ENCODE data around the gene MYCBPAP.
A peak's percentile ranks its signal among the peaks of the same experiment; 100 is the strongest.

MYCBPAP gene

DNA sequence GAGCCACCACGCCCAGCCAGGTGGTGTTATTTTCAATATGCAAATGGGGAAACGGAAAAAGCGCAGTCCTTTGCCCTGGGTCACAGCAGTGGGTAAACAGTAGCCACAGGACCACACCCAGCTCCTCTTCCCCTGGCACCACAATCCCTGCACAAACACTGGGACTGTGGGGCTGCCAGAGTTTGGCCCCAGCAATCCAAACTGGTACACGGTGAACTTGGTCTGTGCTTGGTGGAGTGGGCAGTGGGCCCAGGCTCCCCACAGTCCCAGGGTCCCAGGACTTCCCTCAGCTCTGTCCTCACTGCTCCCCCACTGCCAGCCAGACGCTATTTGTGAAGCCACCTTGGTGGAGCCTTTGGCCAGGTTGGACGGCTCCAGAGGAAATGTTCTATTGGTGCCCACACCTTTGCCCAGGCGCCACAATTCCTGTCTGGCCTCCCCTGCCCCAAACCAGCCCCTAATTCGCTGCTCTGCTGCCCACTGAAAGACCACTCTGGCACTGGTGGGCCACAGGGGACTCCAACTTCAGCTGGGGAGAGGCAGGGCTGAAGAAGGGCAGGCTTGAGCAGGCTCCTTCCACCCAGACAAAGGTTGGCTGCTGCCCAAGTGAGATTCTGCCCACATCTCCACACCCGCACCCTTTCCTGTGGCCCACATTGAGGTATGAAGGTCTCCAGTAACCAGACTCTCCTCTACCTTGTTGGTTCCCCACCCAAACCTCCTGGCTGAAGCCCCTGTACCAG lies 41.7 kb upstream of the MYCBPAP start:
- Histone ChIP-seq H3K36me3 (replicated peaks) (no peaks in the 10 kb centered on the region), H3K4me3 (ENCODE audit: low read depth, low read length) (no peak overlapping the region), H3K27ac (no peak overlapping the region), H3K27me3 (replicated peaks) (peaks cover 21% of the 10 kb centered on the region)
- in situ Hi-C loops (cut with HindIII; ENCODE audit: low pct_ligation_motif_present, low sequenced_read_pairs), result no loop called here
- TF ChIP-seq, protein P1, sequence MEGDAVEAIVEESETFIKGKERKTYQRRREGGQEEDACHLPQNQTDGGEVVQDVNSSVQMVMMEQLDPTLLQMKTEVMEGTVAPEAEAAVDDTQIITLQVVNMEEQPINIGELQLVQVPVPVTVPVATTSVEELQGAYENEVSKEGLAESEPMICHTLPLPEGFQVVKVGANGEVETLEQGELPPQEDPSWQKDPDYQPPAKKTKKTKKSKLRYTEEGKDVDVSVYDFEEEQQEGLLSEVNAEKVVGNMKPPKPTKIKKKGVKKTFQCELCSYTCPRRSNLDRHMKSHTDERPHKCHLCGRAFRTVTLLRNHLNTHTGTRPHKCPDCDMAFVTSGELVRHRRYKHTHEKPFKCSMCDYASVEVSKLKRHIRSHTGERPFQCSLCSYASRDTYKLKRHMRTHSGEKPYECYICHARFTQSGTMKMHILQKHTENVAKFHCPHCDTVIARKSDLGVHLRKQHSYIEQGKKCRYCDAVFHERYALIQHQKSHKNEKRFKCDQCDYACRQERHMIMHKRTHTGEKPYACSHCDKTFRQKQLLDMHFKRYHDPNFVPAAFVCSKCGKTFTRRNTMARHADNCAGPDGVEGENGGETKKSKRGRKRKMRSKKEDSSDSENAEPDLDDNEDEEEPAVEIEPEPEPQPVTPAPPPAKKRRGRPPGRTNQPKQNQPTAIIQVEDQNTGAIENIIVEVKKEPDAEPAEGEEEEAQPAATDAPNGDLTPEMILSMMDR (IDR thresholded peaks at IDR 0.05; ENCODE audit: low read depth, low read length, missing control alignments), result no peak
- no peak for DNase-seq

DNA sequence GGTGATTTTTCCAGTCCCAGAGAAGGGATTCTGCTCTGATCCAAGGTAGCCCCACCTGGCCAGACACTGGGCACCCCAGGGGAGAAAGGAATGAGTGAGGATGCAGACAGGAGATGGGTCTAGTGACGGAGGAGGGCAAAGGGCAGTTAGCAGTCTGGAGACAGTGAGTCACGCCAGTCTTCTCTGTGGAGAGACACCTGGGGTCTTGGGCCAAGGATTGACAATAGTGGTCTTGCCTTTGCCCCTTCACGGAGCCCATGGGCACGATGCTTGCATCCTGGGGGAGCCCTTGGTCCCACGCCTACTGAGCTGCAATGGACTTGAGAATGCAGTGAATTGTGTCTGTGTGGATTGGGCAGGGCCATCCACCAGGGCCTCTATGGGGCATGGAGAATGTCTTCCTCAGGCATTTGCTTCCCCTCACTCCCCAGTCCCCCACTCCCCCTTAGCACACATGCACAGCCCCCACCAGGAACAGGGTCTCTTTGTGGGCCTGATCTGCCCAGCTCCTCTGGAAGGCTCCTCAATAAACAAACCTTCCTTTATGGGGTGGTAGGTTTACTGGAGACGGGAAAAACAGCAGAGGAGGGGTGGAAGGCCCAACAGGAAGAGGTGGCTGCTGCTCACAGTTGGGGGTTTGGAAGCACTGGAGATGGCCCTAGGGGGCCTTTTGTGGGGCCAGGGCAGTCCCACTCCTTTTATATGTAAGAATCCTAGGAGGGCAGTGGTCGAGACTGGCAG lies 41.0 kb upstream of the MYCBPAP start:
- DNase-seq, result no peak
- H3K36me3 ChIP-seq (replicated peaks), result no peaks in the 10 kb centered on the region
- TF ChIP-seq, protein P1 (IDR thresholded peaks at IDR 0.05; ENCODE audit: low read depth, low read length, missing control alignments), result no peak
- H3K27ac ChIP-seq, result no peak overlapping the region
- H3K27me3 ChIP-seq (replicated peaks), result peaks cover 21% of the 10 kb centered on the region
- H3K4me3 ChIP-seq (ENCODE audit: low read depth, low read length), result no peak overlapping the region
- in situ Hi-C loops (cut with HindIII; ENCODE audit: low pct_ligation_motif_present, low sequenced_read_pairs), result no loop called here

DNA sequence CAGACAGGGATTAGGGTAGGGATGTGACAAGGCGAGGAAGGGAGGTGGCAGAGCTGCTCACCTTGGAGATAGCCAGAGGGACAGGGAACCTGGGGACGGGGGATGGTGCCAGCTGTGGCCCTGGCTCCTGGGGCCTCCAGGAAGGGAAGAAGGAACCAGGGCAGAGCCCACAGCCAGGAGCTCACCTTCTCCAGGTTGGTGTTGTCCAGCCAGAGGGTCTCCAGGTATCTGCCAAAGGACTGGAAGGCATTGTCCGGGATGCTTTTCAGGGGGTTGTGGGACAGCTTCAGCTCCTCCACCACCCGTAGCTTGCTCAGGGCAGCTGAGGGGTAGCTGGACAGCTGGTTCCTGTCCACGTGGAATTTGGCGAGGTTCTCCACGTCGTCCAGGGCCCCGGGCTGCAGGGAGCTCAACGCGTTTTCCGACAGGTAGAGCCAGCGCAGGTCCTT lies 40.4 kb upstream of the MYCBPAP start:
- H3K36me3 ChIP-seq (replicated peaks), result no peaks in the 10 kb centered on the region
- H3K27me3 ChIP-seq (replicated peaks), result peaks cover 21% of the 10 kb centered on the region
- no peak overlapping the region for H3K27ac ChIP-seq
- DNase-seq, result no peak
- TF ChIP-seq, protein P1 (IDR thresholded peaks at IDR 0.05; ENCODE audit: low read depth, low read length, missing control alignments), result no peak
- in situ Hi-C loops (cut with HindIII; ENCODE audit: low pct_ligation_motif_present, low sequenced_read_pairs), result no loop called here
- H3K4me3 ChIP-seq (ENCODE audit: low read depth, low read length), result no peak overlapping the region

DNA sequence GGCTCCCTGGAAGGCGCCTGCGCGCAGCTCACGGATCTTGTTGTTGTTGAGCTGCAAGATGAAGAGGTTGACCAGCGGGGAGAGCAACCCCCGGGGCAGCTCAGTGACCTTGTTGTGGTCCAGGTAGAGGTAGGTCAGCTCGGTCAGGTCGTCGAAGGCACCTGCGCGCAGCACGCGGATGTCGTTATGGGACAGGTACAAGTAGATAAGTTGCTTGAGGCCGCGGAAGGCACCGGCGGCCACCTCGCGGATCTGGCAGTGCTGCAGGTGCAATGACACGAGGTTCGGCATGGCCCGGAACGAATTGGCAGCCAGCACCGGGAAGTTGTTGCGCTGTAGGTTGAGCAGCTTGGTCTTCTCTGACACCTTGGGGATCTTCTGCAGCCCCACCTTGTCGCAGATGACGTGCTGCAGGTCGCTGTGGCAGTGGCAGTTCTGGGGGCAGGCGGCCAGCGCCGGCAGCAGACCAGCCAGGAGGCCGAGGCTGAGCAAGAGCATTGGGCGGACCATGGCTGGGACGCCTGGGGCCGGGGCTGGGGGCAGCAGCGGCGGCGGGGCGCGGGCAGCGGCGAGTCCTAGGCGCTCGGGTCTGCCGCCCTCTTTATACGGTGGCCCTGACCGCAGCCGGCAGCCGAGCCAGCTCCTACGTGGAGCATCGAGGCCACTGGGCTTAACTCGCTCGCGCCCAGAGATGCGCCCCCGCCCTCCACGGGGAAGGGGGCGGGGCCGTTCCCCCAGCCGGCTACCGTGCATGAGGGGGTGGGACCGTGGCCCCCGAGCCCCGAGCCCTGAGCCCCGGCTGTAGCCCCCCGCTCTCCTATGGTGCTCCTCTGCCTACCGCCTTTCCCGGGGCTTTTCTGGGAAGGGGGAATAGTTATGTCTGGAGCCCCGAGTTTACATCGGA lies 39.7 kb upstream of the MYCBPAP start, which contains the start of gene CHAD:
Gene CHAD, minus strand, starts transcription at position 577 of the 904 bp plus-strand sequence. Its CDS starts 67 bp downstream, at position 510.
- no peaks in the 10 kb centered on the region for H3K36me3 ChIP-seq (replicated peaks)
- no peak within 1 kb of the TSS for H3K27ac ChIP-seq
- in situ Hi-C loops (cut with HindIII; ENCODE audit: low pct_ligation_motif_present, low sequenced_read_pairs), result no loop called here
- peak within 1 kb of the TSS; percentile 40 for H3K4me3 ChIP-seq (ENCODE audit: low read depth, low read length)
- H3K27me3 ChIP-seq (replicated peaks), result peaks cover 21% of the 10 kb centered on the region
- no peak for DNase-seq
- TF ChIP-seq, protein P1 (IDR thresholded peaks at IDR 0.05; ENCODE audit: low read depth, low read length, missing control alignments), result no peak

DNA sequence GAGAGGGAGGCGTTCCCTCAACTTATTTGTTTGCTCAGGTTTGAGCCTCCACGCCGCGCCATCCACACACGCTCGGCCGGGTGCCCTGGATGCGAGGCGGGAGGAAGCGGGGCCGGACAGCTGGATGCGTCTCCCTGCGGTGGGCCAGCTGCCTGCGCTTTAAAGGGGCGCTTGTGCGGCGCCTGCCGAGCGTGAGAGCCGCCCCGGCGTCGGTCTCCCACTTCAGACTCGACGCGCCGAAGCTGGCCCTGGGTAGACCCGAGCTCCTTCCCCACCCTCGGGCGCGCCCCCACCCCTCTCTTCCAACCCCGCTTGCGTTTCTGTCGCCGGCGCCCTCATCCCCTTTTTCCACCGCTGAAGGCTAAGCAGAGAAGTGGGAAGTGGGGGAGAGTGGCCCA lies 39.0 kb upstream of the MYCBPAP start:
- H3K27ac ChIP-seq, result no peak overlapping the region
- DNase-seq, result no peak
- in situ Hi-C loops (cut with HindIII; ENCODE audit: low pct_ligation_motif_present, low sequenced_read_pairs), result no loop called here
- peak overlapping the region; percentile 40 for H3K4me3 ChIP-seq (ENCODE audit: low read depth, low read length)
- TF ChIP-seq, protein P1 (IDR thresholded peaks at IDR 0.05; ENCODE audit: low read depth, low read length, missing control alignments), result no peak
- H3K36me3 ChIP-seq (replicated peaks), result no peaks in the 10 kb centered on the region
- peaks cover 21% of the 10 kb centered on the region for H3K27me3 ChIP-seq (replicated peaks)
